SK-N-SH (cell line): ENCODE results near the gene AQP3. TPM values are rescaled to one million over a fixed set of nuclear protein-coding genes. Genes with fewer than 3 reads are reported as not detected.

Source experiments
- CTCF ChIA-PET: fragments of 300-600, 350-600 bp; formaldehyde crosslinking; extraction: SDS; loops from one replicate; lab custom pipeline; 2021; lab: Yijun Ruan, JAX
- POLR2A ChIA-PET: fragments of 350-600 bp; sonication (Branson Sonifier 250); formaldehyde crosslinking; extraction: SDS; loops from one replicate; lab custom pipeline; 2020; ENCODE audit warnings: antibody characterized with exemption, inconsistent platforms; lab: Yijun Ruan, JAX
- DNase-seq: peaks from one replicate; pipeline ENCODE4 v3.0.0; 2012
- H2AFZ ChIP-seq: fragments of 200-600 bp; sonication (generic); 2 replicates; pipeline ENCODE4 v1.8.1; 2016; ENCODE audit warnings: antibody characterized with exemption, mild to moderate bottlenecking, low read depth
- H3F3A ChIP-seq: fragments of 200-600 bp; sonication (generic); replicated peaks from 2 replicates; pipeline ENCODE3; 2016; ENCODE audit warnings: antibody characterized with exemption, mild to moderate bottlenecking; ENCODE audit not compliant: insufficient read depth
- H3K27ac ChIP-seq, 2 experiments: fragments of 200-500 bp in 1 of 2; fragments of 200-600 bp in 1 of 2; sonication (Bioruptor generic) in 1 of 2; sonication (generic), shearing (Covaris generic) in 1 of 2; 2 replicates each; pipeline versions ENCODE4 v1.5.1 to v1.6.1; 2014 to 2016; ENCODE audit warnings: low read depth in 2 of 2, inconsistent platforms in 1 of 2, low read length in 1 of 2, mild to moderate bottlenecking in 1 of 2, mixed read lengths in 1 of 2
- H3K27me3 ChIP-seq: fragments of 200-600 bp; sonication (generic), shearing (Covaris generic); 2 replicates; pipeline ENCODE4 v1.6.1; 2016; ENCODE audit warnings: mixed run types; ENCODE audit not compliant: insufficient read depth
- H3K36me3 ChIP-seq, 2 experiments: fragments of 200-500 bp in 1 of 2; fragments of 200-600 bp in 1 of 2; sonication (Bioruptor generic) in 1 of 2; sonication (generic) in 1 of 2; replicated peaks in 1 of 2; 2 replicates each; pipeline versions ENCODE3 to v1.5.1; 2014 to 2016; ENCODE audit warnings: low read length in 1 of 2, mild to moderate bottlenecking in 1 of 2; ENCODE audit not compliant: insufficient read depth in 2 of 2, control insufficient read depth in 1 of 2
- H3K4me1 ChIP-seq, 2 experiments: fragments of 200-500 bp in 1 of 2; fragments of 200-600 bp in 1 of 2; sonication (Bioruptor generic) in 1 of 2; sonication (generic), shearing (Covaris generic) in 1 of 2; 2 replicates each; pipeline versions ENCODE4 v1.5.1 to v1.6.1; 2014 to 2016; ENCODE audit warnings: low read depth in 1 of 2, low read length in 1 of 2, mixed run types in 1 of 2; ENCODE audit not compliant: insufficient read depth in 2 of 2, control insufficient read depth in 1 of 2
- H3K4me2 ChIP-seq: fragments of 200-600 bp; sonication (generic), shearing (Covaris generic); 2 replicates; pipeline ENCODE4 v1.6.1; 2017; ENCODE audit warnings: mixed run types
- H3K4me3 ChIP-seq, 2 experiments: fragments of 200-500 bp in 1 of 2; fragments of 200-600 bp in 1 of 2; sonication (Bioruptor generic) in 1 of 2; sonication (generic), shearing (Covaris generic) in 1 of 2; 2 replicates each; pipeline versions ENCODE4 v1.5.1 to v1.8.1; 2014 to 2016; ENCODE audit warnings: low read depth in 2 of 2, inconsistent platforms in 1 of 2, low read length in 1 of 2, mild to moderate bottlenecking in 1 of 2, mixed read lengths in 1 of 2, moderate library complexity in 1 of 2
- H3K79me2 ChIP-seq: fragments of 200-600 bp; sonication (generic); 2 replicates; pipeline ENCODE4 v1.8.1; 2017; ENCODE audit warnings: mild to moderate bottlenecking; ENCODE audit not compliant: insufficient read depth
- H3K9ac ChIP-seq: fragments of 200-600 bp; sonication (generic); 2 replicates; pipeline ENCODE4 v1.6.1; 2017; ENCODE audit warnings: mixed run types
- H3K9me2 ChIP-seq: fragments of 200-600 bp; sonication (generic); 2 replicates; pipeline ENCODE4 v1.6.1; 2017; ENCODE audit warnings: mixed run types
- H3K9me3 ChIP-seq: fragments of 200-600 bp; sonication (generic); 2 replicates; pipeline ENCODE4 v1.6.1; 2017; ENCODE audit warnings: mixed run types, mild to moderate bottlenecking, moderate library complexity
- H4K20me1 ChIP-seq: fragments of 200-600 bp; sonication (generic); 2 replicates; pipeline ENCODE4 v1.6.1; 2017; ENCODE audit warnings: mild to moderate bottlenecking, mixed run types; ENCODE audit not compliant: insufficient read depth
- CHD2 ChIP-seq: fragments of 150-350 bp; IDR thresholded peaks from 2 replicates; pipeline ENCODE4 v1.6.1; 2018; ENCODE audit warnings: low read length; ENCODE audit not compliant: partially characterized antibody
- ELF1 ChIP-seq: IDR thresholded peaks from 2 replicates; pipeline ENCODE4 v1.4.0; 2012
- EZH2phosphoT487 ChIP-seq: fragments of 200-600 bp; sonication (generic); IDR thresholded peaks from 2 replicates; pipeline ENCODE4 v1.6.1; 2017; ENCODE audit warnings: low read depth, mixed run types, mild to moderate bottlenecking, antibody characterized with exemption, moderate library complexity, borderline replicate concordance
- FOSL2 ChIP-seq: IDR thresholded peaks from 2 replicates; pipeline ENCODE4 v1.4.0; 2012; ENCODE audit warnings: low read depth, mild to moderate bottlenecking, moderate library complexity, borderline replicate concordance
- GABPA ChIP-seq: IDR thresholded peaks from 2 replicates; pipeline ENCODE4 v1.4.0; 2012; ENCODE audit warnings: low read depth, mild to moderate bottlenecking
- IRF3 ChIP-seq: fragments of 150-350 bp; IDR thresholded peaks from 2 replicates; pipeline ENCODE4 v1.6.1; 2016; ENCODE audit warnings: mild to moderate bottlenecking, low read depth, low read length
- JUND ChIP-seq: IDR thresholded peaks from 2 replicates; pipeline ENCODE4 v1.4.0; 2012
- MEF2A ChIP-seq: IDR thresholded peaks from 2 replicates; pipeline ENCODE4 v1.4.0; 2012; ENCODE audit warnings: low read depth, borderline replicate concordance
- MXI1 ChIP-seq: IDR thresholded peaks from 2 replicates; pipeline ENCODE4 v1.6.1; 2012; ENCODE audit warnings: mild to moderate bottlenecking, low read depth, low read length, improper control_type of control experiment
- NFIC ChIP-seq: IDR thresholded peaks from 2 replicates; pipeline ENCODE4 v1.4.0; 2012; ENCODE audit warnings: borderline replicate concordance
- NRF1 ChIP-seq: IDR thresholded peaks from 2 replicates; pipeline ENCODE4 v1.6.1; 2012; ENCODE audit warnings: low read depth, mild to moderate bottlenecking, low read length
- RAD21 ChIP-seq: IDR thresholded peaks from 2 replicates; pipeline ENCODE4 v1.6.1; 2012; ENCODE audit warnings: mild to moderate bottlenecking, low read length
- RCOR1 ChIP-seq: fragments of 150-350 bp; IDR thresholded peaks from 2 replicates; pipeline ENCODE4 v1.6.1; 2017; ENCODE audit warnings: antibody characterized with exemption, low read length
- RFX5 ChIP-seq: IDR thresholded peaks from 2 replicates; pipeline ENCODE4 v1.6.1; 2012; ENCODE audit warnings: mild to moderate bottlenecking, improper control_type of control experiment, low read length
- RXRA ChIP-seq: IDR thresholded peaks from 2 replicates; pipeline ENCODE4 v1.4.0; 2012; ENCODE audit warnings: low read depth, mild to moderate bottlenecking, borderline replicate concordance
- SIN3A ChIP-seq: IDR thresholded peaks from 2 replicates; pipeline ENCODE4 v1.6.1; 2012; ENCODE audit warnings: low read depth, mild to moderate bottlenecking, low read length, moderate library complexity, borderline replicate concordance
- USF2 ChIP-seq: fragments of 150-350 bp; IDR thresholded peaks from 2 replicates; pipeline ENCODE4 v1.6.1; 2017; ENCODE audit warnings: antibody characterized with exemption, low read length, low read depth, borderline replicate concordance
- WGBS: methylation state at CpG from one replicate; pipeline ENCODE4 v1.1.6; 2017; ENCODE audit warnings: low lambda C conversion rate; 5-methylcytosine and 5-hydroxymethylcytosine counted together
- polyA plus RNA-seq, 3 experiments: library from polyadenylated mRNA; depleted of rRNA; stranded (reverse); fragments of >200 nt; gene quantifications; 2 replicates each; pipeline ENCODE4 v1.2.3, GENCODE V29; 2012
- TF ChIP-seq, protein P1 (sequence below): IDR thresholded peaks from 2 replicates; pipeline ENCODE4 v1.4.0; 2012; ENCODE audit warnings: low read depth, borderline replicate concordance
- TF ChIP-seq, protein P2 (sequence below): IDR thresholded peaks from 2 replicates; pipeline ENCODE4 v1.4.0; 2012; ENCODE audit warnings: low read depth
- TF ChIP-seq, protein P3 (sequence below): IDR thresholded peaks from 2 replicates; pipeline ENCODE4 v1.4.0; 2012; ENCODE audit warnings: low read depth, borderline replicate concordance

The AQP3 gene
- polyA plus RNA-seq, 1 of the 3 experiments (the other 2 are of a cell fraction) = 0.64 TPM

DNA sequence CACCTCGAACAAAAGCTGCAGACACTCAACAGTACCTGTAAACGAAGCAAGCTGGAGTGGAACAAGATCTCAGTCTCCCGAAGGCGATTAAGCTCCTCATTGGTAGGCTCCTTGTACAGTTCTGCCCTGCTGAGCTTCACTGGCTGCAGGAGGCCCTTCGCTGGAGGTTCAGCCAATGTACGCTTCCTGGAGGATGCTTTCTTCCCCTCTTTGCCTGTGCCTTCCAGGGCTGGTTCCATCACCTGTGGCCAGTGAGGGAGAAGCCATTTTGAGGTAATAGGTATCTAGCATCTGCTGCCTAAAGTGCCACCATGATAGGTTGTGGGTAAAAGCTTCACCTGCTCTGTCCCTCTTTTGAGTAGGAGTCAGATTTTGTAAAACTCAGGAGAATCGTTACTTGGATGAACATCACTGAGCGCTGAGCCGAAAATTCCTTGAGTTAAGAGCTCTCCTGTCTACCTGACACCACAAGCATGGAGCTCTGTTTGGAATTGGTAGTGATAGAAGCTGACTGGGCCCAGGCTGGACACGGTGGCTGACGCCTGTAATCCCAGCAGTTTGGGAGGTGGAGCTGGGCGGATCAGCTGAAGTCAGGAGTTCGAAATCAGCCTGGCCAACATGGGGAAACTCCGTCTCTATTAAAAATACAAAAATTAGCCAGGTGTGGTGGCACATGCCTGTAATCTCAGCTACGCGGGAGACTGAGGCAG is 24.9 kb upstream of the AQP3 start:
- Histone ChIP-seq H3K27me3 (no peaks in the 10 kb centered on the region), H3K36me3 (peaks cover 41 to 43% of the 10 kb centered on the region in 2 experiments), H3K4me3 (peak overlapping the region; percentile 74 to 79), H3K9ac (peak overlapping the region; percentile 69), H3K79me2 (peaks cover 41% of the 10 kb centered on the region), H2AFZ (no peak overlapping the region), H3K9me2 (no peaks in the 10 kb centered on the region), H4K20me1 (no peaks in the 10 kb centered on the region), H3K27ac (no peak overlapping the region), H3F3A (peaks cover 4% of the 10 kb centered on the region), H3K4me1 (peaks cover 0 to 11% of the 10 kb centered on the region in 2 experiments; a peak in 1 of 4 replicates), H3K9me3 (no peaks in the 10 kb centered on the region), H3K4me2 (peak overlapping the region; percentile 85)
- WGBS = 67% methylated on average over 15 of the region's 16 CpGs
- CTCF ChIA-PET = interaction anchor here (1.2 to 3.5 kb wide), 8 partner anchors 9 to 185 kb away, joined by 3 to 22 read pairs (median 6); partner anchors contain the start of gene AQP7
- POLR2A ChIA-PET = interaction anchor here (1.3 kb wide), 1 partner anchor 9 kb away, joined by 3 read pairs; no protein-coding TSS in a partner anchor
- no peak for TF ChIP-seq MEF2A
- TF ChIP-seq USF2 = no peak
- TF ChIP-seq GABPA = no peak
- TF ChIP-seq ELF1 = no peak
- TF ChIP-seq, protein P1, sequence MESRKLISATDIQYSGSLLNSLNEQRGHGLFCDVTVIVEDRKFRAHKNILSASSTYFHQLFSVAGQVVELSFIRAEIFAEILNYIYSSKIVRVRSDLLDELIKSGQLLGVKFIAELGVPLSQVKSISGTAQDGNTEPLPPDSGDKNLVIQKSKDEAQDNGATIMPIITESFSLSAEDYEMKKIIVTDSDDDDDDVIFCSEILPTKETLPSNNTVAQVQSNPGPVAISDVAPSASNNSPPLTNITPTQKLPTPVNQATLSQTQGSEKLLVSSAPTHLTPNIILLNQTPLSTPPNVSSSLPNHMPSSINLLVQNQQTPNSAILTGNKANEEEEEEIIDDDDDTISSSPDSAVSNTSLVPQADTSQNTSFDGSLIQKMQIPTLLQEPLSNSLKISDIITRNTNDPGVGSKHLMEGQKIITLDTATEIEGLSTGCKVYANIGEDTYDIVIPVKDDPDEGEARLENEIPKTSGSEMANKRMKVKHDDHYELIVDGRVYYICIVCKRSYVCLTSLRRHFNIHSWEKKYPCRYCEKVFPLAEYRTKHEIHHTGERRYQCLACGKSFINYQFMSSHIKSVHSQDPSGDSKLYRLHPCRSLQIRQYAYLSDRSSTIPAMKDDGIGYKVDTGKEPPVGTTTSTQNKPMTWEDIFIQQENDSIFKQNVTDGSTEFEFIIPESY = no peak
- no peak for TF ChIP-seq SIN3A
- TF ChIP-seq CHD2 = no peak
- TF ChIP-seq JUND = no peak
- TF ChIP-seq RFX5 = no peak
- TF ChIP-seq RCOR1 = no peak
- TF ChIP-seq, protein P2, sequence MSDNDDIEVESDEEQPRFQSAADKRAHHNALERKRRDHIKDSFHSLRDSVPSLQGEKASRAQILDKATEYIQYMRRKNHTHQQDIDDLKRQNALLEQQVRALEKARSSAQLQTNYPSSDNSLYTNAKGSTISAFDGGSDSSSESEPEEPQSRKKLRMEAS = no peak
- TF ChIP-seq EZH2phosphoT487 = no peak
- no peak for TF ChIP-seq NRF1
- no peak for TF ChIP-seq RXRA
- no peak for DNase-seq

DNA sequence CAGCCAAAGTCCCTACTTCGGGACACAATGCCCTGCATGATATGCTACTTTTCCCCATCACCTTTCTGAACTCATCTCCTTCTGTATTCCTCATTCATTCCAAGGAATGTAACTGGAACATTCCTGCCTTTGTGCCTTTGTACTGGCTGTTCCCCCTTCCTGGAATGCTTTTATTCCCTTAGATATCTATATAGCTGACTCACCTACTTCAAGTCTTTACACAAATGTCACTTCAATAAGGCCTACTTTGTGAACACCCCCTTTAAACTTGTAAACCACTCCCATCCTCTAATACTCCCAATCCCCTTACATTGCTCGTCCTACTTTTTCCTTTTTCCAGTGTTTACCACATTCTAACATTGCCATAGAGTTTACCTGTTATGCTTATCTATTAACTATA is 24.0 kb upstream of the AQP3 start:
- H3K9me2 ChIP-seq = no peaks in the 10 kb centered on the region
- H3K4me3 ChIP-seq = no peak overlapping the region
- H3F3A ChIP-seq = no peaks in the 10 kb centered on the region
- ChIA-PET POLR2A (no interaction called here), CTCF (interaction anchor here (1.2 to 3.5 kb wide), 5 partner anchors 8 to 184 kb away, joined by 3 to 22 read pairs (median 11); partner anchors contain the start of gene AQP7)
- H3K36me3 ChIP-seq = peaks cover 43 to 52% of the 10 kb centered on the region in 2 experiments
- H3K9ac ChIP-seq = no peak overlapping the region
- no peaks in the 10 kb centered on the region for H3K27me3 ChIP-seq
- no peak overlapping the region for H3K27ac ChIP-seq
- no peak overlapping the region for H2AFZ ChIP-seq
- H3K79me2 ChIP-seq = peaks cover 41% of the 10 kb centered on the region
- no peak for DNase-seq
- peak overlapping the region; percentile 85; the same call in 1 of the 2 replicates for H3K4me2 ChIP-seq
- H3K9me3 ChIP-seq = no peaks in the 10 kb centered on the region
- peaks cover 0 to 11% of the 10 kb centered on the region in 2 experiments; a peak in 1 of 4 replicates for H3K4me1 ChIP-seq
- WGBS = 86% methylated on average over 2 of the region's 2 CpGs
- H4K20me1 ChIP-seq = 0 out of 2 replicates have a peak, but pooled peaks cover 4% of the 10 kb centered on the region
- TF ChIP-seq, protein P3, sequence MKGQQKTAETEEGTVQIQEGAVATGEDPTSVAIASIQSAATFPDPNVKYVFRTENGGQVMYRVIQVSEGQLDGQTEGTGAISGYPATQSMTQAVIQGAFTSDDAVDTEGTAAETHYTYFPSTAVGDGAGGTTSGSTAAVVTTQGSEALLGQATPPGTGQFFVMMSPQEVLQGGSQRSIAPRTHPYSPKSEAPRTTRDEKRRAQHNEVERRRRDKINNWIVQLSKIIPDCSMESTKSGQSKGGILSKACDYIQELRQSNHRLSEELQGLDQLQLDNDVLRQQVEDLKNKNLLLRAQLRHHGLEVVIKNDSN = no peak
- TF ChIP-seq, protein P1 = no peak
- TF ChIP-seq IRF3 = no peak
- TF ChIP-seq SIN3A = no peak
- no peak for TF ChIP-seq RAD21
- TF ChIP-seq MXI1 = no peak
- TF ChIP-seq NRF1 = no peak
- TF ChIP-seq FOSL2 = no peak
- TF ChIP-seq NFIC = no peak
